IPS DF 19.7 (cell line): ENCODE results near the gene RHOC.

Experiments
- DNase-seq: peaks from one replicate; pipeline ENCODE4 v3.0.0-alpha.2; 2013; ENCODE audit warnings: low read depth, low spot score

RHOC gene

DNA sequence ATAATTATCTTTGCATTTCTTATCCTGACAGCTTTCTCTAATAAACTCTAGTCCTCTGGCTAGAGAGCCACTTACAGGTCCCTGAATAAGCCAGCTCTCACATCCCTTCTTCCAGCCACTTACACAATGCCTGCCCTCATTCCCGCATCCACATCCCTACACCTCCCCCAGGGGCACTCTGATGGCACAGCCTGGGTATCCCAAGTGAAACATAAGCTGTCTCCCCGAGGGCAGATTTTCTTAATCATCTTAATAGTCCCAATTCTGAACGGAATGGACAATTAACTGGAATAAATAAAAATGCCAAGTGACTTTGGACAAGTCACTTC, 4.9 kb downstream of the RHOC start:
- no peak for DNase-seq

DNA sequence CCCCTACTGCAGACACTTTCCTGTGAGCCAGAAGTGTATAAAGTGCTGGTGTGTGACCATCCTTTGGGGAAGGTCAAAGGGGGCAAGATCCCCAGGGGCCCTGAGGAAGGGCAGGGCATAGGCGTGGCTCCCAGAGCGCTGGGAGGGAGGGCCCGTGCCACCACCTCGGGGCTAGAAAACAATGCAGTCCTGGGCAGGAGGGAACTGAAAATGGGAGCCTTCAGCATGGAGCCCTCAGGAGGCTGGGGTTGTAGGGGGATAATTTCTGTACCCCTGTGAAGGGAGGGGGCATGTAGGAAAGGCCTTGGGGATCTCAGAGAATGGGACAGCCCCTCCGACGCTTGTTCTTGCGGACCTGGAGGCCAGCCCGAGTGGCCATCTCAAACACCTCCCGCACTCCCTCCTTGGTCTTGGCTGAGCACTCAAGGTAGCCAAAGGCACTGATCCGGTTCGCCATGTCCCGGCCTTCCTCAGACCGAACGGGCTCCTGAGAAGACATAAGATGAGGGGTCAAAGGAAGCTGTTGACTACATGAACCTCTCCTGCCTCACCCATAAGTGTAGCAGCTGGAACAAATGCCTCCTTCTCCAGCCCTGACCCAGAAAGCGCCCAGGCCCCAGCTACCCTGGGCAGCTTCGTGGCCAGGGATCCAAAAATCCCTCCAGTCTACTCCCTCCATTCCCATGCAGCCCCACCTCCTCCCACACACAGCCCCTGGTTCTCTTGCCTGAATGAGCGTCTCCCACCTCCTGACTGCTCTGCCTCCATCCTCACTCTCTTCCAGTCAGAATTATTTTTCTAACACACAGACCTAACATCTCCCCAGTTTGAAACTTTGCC, 5.5 kb downstream of the RHOC start:
- DNase-seq = no peak

DNA sequence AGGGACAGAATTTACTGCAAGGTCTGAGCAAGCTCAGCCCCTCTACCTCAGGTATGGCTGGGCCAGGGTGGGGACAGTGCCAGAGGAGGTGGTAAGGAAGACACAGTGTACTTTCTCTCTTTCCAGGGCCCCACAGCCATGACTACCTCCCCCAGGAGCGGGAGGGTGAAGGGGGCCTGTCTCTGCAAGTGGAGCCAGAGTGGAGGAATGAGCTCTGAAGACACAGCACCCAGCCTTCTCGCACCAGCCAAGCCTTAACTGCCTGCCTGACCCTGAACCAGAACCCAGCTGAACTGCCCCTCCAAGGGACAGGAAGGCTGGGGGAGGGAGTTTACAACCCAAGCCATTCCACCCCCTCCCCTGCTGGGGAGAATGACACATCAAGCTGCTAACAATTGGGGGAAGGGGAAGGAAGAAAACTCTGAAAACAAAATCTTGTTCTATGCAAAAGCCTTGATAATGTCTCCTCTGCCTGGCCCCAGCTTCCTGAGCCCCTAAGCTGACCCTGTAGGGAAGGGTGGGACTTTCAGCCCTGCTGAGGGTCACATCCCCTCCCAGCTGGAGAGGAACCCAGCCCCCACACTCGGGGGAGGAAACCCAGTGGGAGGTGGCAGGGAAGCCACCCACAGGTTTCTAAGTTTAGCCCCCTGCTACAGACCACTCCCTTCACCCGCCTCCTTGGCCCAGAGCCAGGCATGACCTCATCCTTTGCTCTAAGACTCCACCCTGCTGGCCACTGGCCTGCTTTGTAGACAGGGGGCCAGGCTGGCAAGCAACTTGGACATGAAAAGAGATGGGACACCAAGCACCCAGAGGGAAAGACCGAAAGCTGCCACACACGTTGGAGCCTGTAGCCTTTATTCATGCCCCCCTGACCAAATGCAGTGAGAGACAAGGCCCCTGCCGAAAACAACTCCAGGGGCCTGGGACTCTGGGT, 6.4 kb downstream of the RHOC start:
- peak; percentile 64 for DNase-seq

DNA sequence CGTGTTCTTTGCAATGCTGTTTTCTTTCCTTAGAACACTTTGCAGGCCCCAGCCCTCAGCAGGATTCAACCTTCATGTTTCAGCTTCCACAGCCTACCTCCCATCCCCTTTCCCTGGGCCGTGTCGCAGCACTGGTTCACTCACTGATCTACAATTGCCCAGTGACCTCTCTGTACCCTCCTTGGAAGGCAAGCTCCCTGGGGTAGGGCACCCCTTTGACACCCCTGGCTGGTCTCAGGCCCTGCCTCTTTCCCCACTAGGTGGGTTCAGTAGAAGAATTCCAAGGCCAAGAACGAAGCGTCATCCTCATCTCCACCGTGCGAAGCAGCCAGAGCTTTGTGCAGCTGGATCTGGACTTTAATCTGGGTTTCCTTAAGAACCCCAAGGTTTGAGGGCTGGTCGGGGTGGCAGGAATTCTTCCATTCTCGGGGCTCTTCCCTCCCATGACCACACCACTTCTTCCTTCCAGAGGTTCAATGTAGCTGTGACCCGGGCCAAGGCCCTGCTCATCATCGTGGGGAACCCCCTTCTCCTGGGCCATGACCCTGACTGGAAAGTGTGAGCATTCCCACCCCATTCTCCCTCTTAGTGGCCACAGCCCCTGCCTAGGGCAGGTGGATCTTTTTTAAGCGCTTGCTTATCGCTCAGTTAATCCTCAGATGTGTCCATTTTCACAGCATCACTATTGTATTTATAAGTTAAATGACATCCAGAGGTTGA, 7.3 kb downstream of the RHOC start:
- DNase-seq = no peak

DNA sequence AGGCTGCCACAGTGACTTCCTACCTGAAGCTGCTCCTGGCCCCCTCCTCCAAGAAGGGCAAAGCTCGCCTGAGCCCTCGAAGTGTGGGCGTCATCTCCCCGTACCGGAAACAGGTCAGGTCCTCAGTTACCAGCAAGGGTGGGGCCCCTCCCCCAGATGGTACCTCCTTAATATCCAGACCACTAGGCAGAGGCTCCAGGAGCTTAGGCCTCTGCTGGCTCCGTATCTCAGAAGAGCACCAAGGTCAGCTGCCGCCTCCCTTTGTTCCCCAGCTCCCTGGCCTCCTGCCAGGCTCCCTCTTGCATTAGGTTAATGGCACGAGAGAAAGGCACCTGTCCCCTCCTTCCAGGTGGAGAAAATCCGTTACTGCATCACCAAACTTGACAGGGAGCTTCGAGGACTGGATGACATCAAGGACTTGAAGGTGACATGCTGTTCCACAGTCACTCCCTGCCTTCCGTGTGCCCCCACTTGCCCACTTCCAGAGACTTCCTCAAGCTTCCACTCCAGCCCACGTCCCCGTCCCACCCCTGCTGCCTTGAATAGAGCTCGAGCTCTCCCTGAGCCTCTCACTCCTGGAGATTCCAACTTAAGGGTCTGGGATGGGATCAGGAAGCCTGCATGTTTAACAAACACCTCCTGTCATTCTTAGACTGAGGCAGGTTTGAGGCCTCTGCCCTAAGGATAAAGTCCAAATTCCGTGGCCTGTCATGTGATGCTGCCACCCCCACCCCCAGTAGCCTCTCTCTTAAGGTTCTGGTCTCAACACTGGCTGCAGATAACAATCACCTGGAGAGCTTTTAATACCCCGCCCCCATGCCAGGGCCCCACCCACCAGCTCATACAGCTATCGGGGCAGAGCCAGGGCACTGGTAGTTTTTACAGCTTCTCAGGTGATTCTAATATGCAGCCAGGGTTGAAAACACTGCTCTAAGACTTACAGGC, 8.3 kb downstream of the RHOC start:
- DNase-seq = no peak

DNA sequence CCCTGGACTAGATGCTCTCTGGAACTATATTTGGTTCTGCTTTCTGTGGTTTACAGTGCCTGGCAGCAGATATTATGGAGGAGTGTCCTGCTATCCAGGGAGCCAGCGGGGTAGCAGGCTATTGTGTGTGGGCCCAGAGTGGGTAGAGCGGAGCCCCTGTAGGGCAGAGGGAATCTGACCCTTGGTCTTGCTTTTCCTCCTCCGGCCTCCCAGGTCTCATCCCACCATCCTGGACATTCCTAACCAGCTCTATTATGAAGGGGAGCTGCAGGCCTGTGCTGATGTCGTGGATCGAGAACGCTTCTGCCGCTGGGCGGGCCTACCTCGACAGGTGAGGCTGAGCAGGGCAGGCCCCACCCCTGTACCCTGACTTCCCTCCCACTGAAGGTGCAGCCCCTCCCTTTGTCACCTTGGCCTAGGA, 9.1 kb downstream of the RHOC start:
- no peak for DNase-seq

DNA sequence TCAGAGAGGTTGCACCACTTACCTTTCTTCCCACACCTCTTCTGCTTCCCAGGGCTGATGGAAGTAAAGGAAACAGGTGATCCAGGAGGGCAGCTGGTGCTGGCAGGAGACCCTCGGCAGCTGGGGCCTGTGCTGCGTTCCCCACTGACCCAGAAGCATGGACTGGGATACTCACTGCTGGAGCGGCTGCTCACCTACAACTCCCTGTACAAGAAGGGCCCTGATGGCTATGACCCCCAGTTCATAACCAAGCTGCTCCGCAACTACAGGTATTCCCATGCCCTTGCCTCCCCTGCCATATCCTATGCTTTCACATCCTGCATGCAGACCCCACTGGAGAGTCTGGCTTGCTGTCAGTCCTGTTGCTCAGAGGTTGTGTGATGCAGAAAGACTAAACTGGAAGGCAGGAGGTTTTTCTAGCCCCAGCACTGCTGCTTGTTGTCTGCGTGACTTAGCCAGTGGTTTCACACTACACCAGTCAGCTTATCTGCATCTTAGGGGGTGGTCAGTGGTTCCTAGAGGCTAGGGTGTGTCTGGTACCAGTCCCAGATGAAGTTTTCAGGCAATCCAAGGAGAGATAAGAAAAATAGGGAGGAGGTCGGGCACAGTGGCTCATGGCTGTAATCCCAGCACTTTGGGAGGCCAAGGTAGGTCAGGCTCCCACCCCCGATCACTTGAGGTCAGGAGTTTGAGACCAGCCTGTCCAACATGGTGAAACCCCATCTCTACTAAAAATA, 10.2 kb downstream of the RHOC start:
- DNase-seq = no peak

DNA sequence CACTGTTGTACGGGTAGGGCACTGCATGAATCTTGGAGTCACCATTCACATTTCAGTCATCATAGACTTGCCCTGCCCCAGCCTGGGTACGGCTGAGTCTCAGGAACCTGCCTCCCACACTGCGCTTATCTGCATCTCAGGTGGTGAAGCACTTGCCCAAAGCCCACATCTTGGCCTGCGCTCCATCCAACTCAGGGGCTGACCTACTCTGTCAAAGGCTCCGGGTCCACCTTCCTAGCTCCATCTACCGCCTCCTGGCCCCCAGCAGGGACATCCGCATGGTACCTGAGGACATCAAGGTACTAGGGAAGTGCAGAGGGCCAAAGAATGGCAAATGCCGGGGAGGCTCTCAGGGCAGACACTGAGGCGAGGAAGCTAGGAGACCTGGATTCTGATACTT, 11.7 kb downstream of the RHOC start:
- DNase-seq = no peak

DNA sequence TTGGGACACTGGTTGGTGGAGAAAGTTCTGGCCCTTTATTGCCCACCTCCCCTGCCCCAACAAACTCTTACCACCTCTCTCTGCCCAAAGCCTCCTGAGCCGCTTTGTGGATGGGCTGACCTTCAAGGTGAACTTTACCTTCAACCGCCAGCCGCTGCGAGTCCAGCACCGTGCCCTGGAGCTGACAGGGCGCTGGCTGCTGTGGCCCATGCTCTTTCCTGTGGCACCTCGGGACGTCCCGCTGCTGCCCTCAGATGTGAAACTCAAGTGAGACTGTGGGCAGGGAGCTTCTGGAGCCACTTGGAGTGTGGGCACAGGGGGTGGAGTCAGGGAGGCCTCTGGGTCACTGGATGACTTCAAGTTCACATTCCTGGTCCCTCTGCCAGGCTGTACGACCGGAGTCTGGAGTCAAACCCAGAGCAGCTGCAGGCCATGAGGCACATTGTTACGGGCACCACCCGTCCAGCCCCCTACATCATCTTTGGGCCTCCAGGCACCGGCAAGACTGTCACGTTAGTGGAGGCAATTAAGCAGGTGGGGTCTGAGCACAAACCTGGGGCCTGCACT, 12.5 kb downstream of the RHOC start:
- no peak for DNase-seq

DNA sequence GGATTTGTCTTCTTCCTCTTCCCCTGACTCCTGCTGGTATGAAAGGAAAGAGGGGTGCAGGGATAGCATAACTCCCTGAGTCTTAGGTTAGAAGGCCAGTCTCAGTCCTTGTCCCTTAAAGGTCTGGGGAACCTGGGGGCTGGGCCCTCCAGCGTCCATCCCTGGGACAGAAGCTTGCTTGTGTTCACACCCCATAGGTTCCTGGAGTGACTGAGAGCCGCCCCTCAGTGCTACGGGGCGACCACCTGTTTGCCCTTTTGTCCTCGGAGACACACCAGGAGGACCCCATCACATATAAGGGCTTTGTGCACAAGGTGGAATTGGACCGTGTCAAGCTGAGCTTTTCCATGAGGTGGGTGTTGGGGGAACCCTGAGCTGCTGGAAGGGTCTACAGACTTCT, 13.1 kb downstream of the RHOC start:
- DNase-seq = no peak

DNA sequence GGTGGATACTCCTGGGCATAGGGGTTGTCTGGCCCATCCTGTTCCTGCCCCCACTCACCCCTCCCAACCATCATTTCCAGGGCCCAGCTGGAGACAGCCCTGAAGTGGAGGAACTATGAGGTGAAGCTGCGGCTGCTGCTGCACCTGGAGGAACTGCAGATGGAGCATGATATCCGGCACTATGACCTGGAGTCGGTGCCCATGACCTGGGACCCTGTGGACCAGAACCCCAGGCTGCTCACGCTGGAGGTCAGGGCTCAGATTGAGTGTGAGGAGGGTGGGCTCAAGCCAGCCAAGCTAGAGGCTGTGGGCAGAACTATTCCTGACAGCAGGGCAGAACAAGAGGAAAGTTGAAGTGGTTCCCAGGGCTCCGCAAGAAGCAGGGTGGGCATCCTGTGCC, 14.2 kb downstream of the RHOC start:
- no peak for DNase-seq

DNA sequence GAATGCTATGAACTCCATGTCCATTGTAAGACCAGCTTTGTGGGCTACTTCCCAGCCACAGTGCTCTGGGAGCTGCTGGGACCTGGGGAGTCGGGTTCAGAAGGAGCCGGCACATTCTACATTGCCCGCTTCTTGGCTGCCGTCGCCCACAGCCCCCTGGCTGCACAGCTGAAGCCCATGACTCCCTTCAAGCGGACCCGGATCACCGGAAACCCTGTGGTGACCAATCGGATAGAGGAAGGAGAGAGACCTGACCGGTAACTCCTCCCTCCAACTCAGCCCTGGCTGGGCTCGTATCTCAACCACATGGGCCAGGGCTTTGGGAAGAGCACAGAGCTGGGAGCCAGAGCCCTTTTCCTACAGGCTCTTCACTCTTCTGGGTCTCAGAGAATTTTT, 17.1 kb downstream of the RHOC start:
- DNase-seq = no peak

DNA sequence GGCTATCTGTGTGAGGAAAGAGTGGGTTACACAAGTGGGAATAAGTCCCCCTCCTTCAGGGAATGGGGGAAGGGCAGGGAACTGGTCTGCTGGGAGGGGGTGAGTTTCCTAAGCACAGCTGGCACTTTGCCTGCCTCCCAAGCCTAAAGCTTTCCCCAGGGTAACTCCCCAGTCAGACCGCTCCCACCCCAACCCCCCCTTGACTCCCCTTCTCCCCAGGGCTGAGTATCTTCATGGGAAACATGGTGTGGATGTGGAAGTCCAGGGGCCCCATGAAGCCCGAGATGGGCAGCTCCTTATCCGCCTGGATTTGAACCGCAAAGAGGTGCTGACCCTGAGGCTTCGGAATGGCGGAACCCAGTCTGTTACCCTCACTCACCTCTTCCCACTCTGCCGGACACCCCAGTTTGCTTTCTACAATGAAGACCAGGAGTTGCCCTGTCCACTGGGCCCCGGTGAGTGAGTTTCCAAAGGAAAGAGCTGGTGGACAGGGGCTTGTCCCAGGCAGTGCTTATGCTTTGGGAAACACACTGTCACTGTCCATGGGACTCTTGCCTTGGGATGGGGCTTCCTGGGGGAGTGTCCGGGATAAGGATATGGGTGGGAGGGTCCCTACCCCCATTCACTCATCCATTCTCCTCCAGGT, 17.6 kb downstream of the RHOC start:
- DNase-seq = no peak

DNA sequence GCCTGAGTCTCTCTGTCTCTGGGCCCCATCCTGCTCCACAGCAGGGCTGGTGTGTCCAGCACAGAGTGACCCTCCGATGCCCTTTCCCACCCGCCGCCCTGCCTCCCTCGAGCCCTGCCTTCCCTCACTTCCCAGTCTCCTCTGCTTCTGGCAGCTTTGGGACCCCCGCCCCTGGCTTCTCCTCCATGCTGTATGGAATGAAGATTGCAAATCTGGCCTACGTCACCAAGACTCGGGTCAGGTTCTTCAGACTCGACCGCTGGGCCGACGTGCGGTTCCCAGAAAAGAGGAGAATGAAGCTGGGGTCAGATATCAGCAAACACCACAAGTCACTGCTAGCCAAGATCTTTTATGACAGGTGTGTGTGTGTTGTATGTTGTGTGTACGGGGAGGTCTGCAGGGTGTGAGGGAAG, 18.1 kb downstream of the RHOC start:
- DNase-seq = no peak

DNA sequence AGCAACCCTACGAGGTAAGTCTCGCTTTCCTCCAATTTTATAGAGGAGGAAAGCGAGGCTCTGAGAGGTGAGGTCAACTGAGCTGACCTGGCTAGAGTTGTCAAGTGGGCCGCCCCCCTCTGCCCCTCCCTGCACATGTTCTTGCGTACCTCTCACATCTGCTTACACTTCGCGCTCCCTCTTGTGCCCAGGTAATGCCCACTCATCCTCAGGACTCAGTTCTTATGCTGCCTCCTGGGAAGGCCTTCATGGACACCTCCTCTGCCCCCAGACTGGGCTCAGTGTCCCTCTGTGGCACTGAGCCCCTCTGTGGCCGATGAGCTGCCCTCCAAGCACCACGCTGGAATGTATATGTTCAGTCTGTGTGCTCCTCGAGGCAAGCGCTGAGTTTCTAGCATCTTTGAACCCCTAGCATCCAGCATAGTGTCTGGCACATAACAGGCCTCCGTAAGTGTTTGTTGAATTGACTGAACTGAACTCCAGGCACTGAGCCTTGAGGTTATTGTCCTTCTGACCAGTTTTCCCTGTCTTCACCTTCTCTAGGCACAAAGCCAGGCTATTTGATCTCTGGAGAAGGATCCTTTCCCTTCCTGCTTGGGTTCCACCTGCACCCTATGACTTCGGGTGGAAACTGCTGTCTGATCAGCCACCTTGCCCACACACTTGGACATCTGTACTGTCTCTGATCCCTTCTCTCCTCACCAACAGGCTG, 19.0 kb downstream of the RHOC start:
- no peak for DNase-seq

DNA sequence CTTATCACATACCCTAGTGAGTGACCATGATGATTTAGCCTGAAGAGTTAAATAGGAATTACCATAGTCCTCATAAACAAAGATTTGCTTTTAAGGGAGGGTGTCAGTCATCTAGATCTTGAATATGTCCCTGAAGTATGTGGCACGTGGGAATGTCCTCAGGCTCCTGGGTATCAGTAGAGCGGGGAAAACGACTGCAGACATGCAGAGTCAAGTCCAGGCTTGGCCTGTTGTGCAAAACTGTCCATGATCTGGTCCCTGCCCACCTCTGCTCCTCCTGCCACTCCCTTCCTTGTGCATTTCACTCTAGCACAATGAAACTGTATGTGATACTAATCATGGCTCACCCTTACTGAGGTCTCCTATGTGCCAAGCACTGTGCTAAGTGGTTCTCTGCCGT, 19.6 kb downstream of the RHOC start:
- DNase-seq = no peak

DNA sequence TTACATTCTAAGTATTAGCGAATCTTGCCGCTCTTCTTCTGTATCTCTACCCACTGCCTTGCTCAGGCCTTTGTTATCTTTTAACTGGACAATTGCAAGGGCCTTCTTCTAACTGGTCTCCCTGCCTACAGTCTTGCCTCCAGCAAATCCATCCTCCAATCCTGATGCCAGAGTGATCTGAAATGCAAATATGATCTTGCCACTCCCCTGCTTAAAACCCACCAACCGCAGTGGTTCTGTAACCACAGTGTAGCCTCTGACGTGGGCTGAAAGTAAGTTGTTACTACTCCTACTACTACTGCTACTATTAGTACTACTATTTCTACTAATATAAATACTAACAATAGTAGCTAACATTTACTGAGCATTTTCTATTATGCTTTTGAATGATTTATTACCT, 20.1 kb downstream of the RHOC start:
- no peak for DNase-seq

DNA sequence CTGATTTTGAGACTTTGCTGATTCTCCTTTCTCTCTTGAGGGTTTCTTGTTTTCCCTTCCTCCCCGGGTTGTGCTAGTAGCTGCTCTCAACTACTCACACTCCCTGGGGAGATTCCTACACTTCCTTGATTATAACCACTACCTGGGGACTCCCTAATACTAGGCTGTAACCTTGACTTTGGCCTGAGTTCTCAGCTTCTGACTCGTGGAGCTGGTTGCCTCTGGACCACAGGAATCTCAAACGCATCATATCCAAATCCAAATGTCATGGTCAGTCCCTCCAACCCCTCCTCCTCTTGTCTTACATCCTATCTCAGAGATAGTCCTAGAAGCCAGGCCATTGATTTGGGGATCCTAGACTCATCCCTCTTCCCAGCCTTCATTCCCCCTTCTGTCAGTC, 20.5 kb downstream of the RHOC start:
- DNase-seq = no peak

DNA sequence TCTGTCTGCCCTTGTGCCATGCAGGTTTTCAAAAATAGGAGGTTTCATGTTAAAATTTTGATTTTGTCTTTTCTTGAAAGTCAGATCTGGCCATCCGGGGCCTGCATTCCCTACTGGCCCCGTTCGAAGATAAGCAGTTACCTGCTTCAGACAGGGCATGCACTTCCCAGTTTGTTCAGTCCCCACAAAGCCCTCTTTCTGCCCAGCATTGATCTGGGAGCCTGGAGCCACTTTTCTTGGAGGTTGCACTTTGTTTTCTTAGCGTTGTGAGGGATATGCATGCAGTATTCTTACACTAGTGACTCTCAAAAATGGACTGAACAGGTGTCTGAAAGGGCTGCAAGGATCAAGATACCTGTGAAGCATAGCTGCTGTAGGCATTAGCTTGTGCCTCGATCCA, 21.0 kb downstream of the RHOC start:
- DNase-seq = no peak
